ENCODE measurements around the gene VGLL4. TPM values are rescaled to one million over a fixed set of nuclear protein-coding genes. Genes with fewer than 3 reads are reported as not detected.
"Not testable (repeated sequence)": the region's sequence is repeated elsewhere in the genome, so short reads cannot be mapped to it uniquely, and the experiment has no call there.

The VGLL4 gene
- total RNA-seq, 2 experiments from 2014 or later, result 36.1 to 74.5 TPM

DNA sequence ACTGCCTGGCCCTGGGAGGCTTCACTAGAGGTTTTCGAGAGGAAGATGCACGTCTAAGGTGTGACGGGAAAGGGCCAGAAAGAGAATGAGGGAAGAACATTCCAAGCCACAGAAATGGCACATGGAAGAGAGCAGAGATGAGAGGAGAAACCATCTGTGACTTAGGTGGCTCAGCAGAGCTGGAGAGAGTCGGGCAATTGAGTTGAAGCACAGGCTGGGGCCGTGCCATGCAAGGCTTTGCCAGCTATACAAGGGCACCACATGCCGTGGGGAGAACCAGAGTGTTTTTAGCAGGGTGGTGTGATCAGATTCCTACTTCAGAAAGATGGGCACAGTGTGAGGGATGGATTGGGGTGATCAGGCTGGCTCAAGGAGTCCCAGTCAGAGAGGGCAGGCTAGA, 126.1 kb downstream of the VGLL4 start:
- no peak overlapping the region for H3K27ac ChIP-seq (ENCODE audit: low read depth, low read length, poor library complexity, severe bottlenecking)
- no peak overlapping the region for H3K4me2 ChIP-seq (ENCODE audit: low read length)
- intact Hi-C loops (cut with micrococcal nuclease; ENCODE audit: unreplicated experiment), result no loop called here
- no TSS peak for BruUV-seq (replicated peaks)
- ChIA-PET CTCF (ENCODE audit: unreplicated experiment) (no interaction called here), POLR2A (no interaction called here)
- H3K79me2 ChIP-seq (ENCODE audit: insufficient read depth, low read depth, low read length), result no peaks in the 10 kb centered on the region
- H3K4me1 ChIP-seq (ENCODE audit: insufficient read depth, low read length, poor library complexity, severe bottlenecking), result no peaks in the 10 kb centered on the region
- H2AFZ ChIP-seq (ENCODE audit: low read length), result no peak overlapping the region
- H3K4me3 ChIP-seq (ENCODE audit: low read depth, low read length, poor library complexity, severe bottlenecking), result no peak overlapping the region
- no peak for TF ChIP-seq EZH2phosphoT487 (IDR thresholded peaks at IDR 0.05; ENCODE audit: borderline replicate concordance, low read depth, low read length)
- TF ChIP-seq CTCF (conservative IDR thresholded peaks at IDR 0.05; ENCODE audit: low read length), result no peak
- H3K36me3 ChIP-seq (ENCODE audit: insufficient read depth, low read length), result no peaks in the 10 kb centered on the region
- no peaks in the 10 kb centered on the region for H3K9me2 ChIP-seq (ENCODE audit: insufficient read depth, low read length)
- no peaks in the 10 kb centered on the region for H3K9me3 ChIP-seq (ENCODE audit: low read length)
- no peaks in the 10 kb centered on the region for H4K20me1 ChIP-seq (ENCODE audit: insufficient read depth, low read length)
- no peak for DNase-seq (ENCODE audit: low spot score)

GRCh38 chr3:11514191-11514821, 129.4 kb downstream of the VGLL4 start:
- no peaks in the 10 kb centered on the region for H3K79me2 ChIP-seq (ENCODE audit: insufficient read depth, low read depth, low read length)
- no peak overlapping the region for H3K4me3 ChIP-seq (ENCODE audit: low read depth, low read length, poor library complexity, severe bottlenecking)
- no peak for DNase-seq (ENCODE audit: low spot score)
- H3K9me3 ChIP-seq (ENCODE audit: low read length), result no peaks in the 10 kb centered on the region
- ChIA-PET POLR2A (interaction anchor here (0.6 kb wide), 1 partner anchor 359 kb away, joined by 7 read pairs; no protein-coding TSS in a partner anchor), CTCF (ENCODE audit: unreplicated experiment) (no interaction called here)
- no peak overlapping the region for H2AFZ ChIP-seq (ENCODE audit: low read length)
- peaks cover 15% of the 10 kb centered on the region for H3K4me1 ChIP-seq (ENCODE audit: insufficient read depth, low read length, poor library complexity, severe bottlenecking)
- intact Hi-C loops (cut with micrococcal nuclease; ENCODE audit: unreplicated experiment), result no loop called here
- no peak overlapping the region for H3K27ac ChIP-seq (ENCODE audit: low read depth, low read length, poor library complexity, severe bottlenecking)
- H3K9me2 ChIP-seq (ENCODE audit: insufficient read depth, low read length), result no peaks in the 10 kb centered on the region
- no TSS peak for BruUV-seq (replicated peaks)
- no peaks in the 10 kb centered on the region for H4K20me1 ChIP-seq (ENCODE audit: insufficient read depth, low read length)
- TF ChIP-seq CTCF (conservative IDR thresholded peaks at IDR 0.05; ENCODE audit: low read length) (no peak), EZH2phosphoT487 (IDR thresholded peaks at IDR 0.05; ENCODE audit: borderline replicate concordance, low read depth, low read length) (no peak)
- H3K36me3 ChIP-seq (ENCODE audit: insufficient read depth, low read length), result no peaks in the 10 kb centered on the region
- H3K4me2 ChIP-seq (ENCODE audit: low read length), result no peak overlapping the region

DNA sequence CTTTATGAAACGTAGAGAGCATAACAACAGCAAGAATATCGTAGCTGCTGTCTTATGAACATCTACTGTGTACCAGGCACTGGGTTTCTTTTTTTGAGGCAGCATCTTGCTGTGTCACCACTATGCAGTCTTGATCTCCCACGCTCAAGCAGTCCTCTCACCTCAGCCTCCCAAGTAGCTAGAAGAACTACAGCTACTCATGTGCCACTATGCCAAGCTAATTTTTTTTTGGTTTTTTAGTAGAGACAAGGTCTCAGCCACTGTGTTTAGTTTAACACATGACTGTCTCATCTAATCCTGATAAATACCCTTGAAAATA, 129.9 kb downstream of the VGLL4 start:
- CTCF ChIA-PET (ENCODE audit: unreplicated experiment), result no interaction called here
- POLR2A ChIA-PET, result no interaction called here
- Histone ChIP-seq H4K20me1 (ENCODE audit: insufficient read depth, low read length) (no peaks in the 10 kb centered on the region), H3K4me2 (ENCODE audit: low read length) (no peak overlapping the region), H3K9me2 (ENCODE audit: insufficient read depth, low read length) (no peaks in the 10 kb centered on the region), H3K36me3 (ENCODE audit: insufficient read depth, low read length) (no peaks in the 10 kb centered on the region), H3K4me1 (ENCODE audit: insufficient read depth, low read length, poor library complexity, severe bottlenecking) (peaks cover 21% of the 10 kb centered on the region), H3K79me2 (ENCODE audit: insufficient read depth, low read depth, low read length) (no peaks in the 10 kb centered on the region), H3K9me3 (ENCODE audit: low read length) (no peaks in the 10 kb centered on the region), H2AFZ (ENCODE audit: low read length) (no peak overlapping the region), H3K27ac (ENCODE audit: low read depth, low read length, poor library complexity, severe bottlenecking) (no peak overlapping the region), H3K4me3 (ENCODE audit: low read depth, low read length, poor library complexity, severe bottlenecking) (no peak overlapping the region)
- intact Hi-C loops (cut with micrococcal nuclease; ENCODE audit: unreplicated experiment), result no loop called here
- no TSS peak for BruUV-seq (replicated peaks)
- TF ChIP-seq EZH2phosphoT487 (IDR thresholded peaks at IDR 0.05; ENCODE audit: borderline replicate concordance, low read depth, low read length) (no peak), CTCF (conservative IDR thresholded peaks at IDR 0.05; ENCODE audit: low read length) (no peak)
- DNase-seq (ENCODE audit: low spot score), result no peak

DNA sequence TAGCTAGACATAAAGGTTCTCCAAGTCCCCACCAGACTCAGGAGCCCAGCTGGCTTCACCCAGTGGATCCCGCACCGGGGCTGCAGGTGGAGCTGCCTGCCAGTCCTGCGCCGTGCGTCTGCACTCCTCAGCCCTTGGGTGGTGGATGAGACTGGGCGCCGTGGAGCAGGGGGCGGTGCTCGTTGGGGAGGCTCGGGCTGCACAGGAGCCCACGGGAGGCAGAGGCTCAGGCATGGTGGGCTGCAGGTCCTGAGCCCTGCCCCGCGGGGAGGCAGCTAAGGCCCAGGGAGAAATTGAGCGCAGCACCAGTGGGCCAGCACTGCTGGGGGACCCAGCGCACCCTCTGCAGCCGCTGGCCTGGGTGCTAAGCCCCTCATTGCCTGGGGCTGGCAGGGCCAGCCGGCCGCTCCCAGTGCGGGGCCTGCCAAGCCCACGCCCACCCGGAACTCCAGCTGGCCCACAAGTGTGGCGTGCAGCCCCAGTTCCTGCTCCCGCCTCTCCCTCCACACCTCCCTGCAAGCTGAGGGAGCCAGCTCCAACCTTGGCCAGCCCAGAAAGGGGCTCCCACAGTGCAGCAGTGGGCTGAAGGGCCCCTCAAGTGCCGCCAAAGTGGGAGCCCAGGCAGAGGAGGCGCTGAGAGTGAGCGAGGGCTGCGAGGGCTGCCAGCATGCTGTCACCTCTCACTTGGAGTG, 130.4 kb downstream of the VGLL4 start:
- H3K9me2 ChIP-seq (ENCODE audit: insufficient read depth, low read length); H3K4me3 ChIP-seq (ENCODE audit: low read depth, low read length, poor library complexity, severe bottlenecking); BruUV-seq (replicated peaks); intact Hi-C loops (cut with micrococcal nuclease; ENCODE audit: unreplicated experiment); DNase-seq (ENCODE audit: low spot score); H4K20me1 ChIP-seq (ENCODE audit: insufficient read depth, low read length); H2AFZ ChIP-seq (ENCODE audit: low read length); H3K9me3 ChIP-seq (ENCODE audit: low read length); CTCF ChIA-PET (ENCODE audit: unreplicated experiment); H3K79me2 ChIP-seq (ENCODE audit: insufficient read depth, low read depth, low read length); H3K4me2 ChIP-seq (ENCODE audit: low read length); H3K36me3 ChIP-seq (ENCODE audit: insufficient read depth, low read length); POLR2A ChIA-PET; H3K27ac ChIP-seq (ENCODE audit: low read depth, low read length, poor library complexity, severe bottlenecking): not testable (repeated sequence)
- peaks cover 23% of the 10 kb centered on the region for H3K4me1 ChIP-seq (ENCODE audit: insufficient read depth, low read length, poor library complexity, severe bottlenecking)

All from OCI-LY7 (cell line).